GM03348 (cell line): ENCODE results near the gene CCDC40.
A peak's percentile ranks its signal among the peaks of the same experiment; 100 is the strongest.

ENCODE experiments used
- DNase-seq: peaks from one replicate; pipeline ENCODE4 v3.0.0; 2012; ENCODE audit warnings: low spot score

The CCDC40 gene

DNA sequence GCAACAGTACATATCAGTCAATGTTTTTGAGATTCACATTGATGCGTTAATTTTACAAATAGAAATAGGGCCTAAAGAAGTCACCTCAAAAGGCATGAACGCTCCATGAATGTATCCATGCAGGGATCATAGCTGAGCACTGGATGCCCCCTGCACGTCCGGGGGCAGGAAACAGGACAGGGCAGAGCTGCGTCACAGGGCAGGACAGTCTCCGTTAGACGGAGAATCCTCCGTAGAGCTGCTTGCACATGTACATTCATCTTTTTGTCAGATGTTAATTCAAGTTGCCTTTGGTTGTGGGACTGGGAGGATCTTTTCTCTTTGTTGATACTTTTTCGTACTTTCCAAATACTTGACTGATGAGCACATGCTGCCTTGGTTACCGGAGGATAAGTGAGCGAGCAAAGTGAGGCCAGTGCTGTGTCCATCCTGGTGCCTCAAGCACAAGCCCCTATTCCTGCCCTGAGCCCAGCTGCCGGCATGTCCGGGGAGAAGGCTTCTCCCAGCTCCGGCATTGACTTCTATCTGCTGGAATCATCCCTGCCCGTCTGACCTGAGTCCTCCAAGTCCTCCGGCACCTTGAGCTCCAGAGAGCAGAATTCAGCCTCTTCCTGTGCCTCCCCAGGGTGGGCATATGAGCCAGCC lies 80.0 kb downstream of the CCDC40 start:
- DNase-seq = peak; percentile 4

DNA sequence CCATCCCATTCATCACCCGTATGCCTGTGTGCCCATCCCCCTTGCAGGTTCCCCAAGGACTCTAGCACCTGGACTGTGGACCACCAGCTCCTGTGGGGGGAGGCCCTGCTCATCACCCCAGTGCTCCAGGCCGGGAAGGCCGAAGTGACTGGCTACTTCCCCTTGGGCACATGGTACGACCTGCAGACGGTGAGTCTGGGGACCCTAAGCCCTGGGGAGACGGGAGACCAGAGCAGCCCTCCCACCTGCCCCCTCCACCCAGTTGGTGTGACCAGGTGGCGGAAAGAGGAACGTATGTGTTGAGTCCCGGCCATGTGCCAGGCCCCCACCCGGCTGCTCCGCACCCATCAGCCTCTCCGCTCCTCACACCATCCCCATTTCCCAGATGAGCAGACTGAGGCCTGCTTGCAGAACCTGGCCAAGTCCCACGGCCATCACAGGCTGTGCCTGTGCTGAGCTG lies 80.5 kb downstream of the CCDC40 start:
- no peak for DNase-seq

- no peak for DNase-seq
Measured at GRCh38 chr17:80117491-80118401, 81.3 kb downstream of the CCDC40 start.

DNA sequence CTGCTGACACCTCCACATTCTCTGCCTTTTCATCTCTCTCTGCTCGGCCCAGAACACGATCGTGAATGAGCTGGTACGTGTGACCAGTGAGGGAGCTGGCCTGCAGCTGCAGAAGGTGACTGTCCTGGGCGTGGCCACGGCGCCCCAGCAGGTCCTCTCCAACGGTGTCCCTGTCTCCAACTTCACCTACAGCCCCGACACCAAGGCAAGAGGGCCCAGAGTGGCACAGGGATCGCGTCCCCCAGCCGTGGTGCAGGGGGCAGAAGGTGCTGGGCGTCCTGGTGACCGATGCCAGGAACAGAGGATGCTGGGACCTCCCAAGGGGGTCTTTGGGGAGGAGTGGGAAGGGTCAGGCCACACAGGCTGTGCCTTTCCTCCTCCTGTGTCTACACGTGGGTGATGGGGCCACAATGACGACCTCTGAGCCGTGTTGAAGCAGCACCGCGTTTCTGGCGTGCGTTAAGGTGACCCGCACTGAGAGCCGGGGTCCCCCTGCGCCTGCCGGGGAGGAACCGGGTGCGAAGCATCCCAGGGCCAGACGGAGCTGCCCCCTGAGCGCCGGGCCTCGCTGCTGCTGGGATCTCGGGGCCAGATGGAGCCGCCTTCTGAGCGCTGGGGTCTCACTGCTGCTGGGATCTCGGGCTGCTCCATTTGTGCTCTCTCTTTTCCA lies 82.3 kb downstream of the CCDC40 start:
- DNase-seq = no peak

- DNase-seq = no peak
Measured at GRCh38 chr17:80119271-80119791, 82.9 kb downstream of the CCDC40 start.

DNA sequence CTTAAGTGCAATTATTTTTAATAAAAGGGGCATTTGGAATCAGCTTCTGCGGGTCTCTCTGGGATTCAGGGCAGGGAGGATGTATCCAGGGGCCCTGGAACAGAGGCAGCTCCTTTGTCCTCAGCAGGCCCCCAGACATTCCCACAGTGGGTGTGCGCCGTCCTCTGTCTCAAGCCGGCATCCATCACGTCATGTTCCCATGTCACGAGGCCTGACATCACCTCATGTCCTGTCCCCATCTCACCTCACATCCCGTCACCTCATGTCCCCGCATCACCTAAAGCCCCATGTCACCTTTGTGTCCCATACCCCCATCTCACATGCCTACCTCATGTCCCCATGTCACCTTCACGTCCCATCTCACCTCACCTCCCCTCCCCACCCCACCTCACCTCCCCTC lies 83.4 kb downstream of the CCDC40 start:
- no peak for DNase-seq

- no peak for DNase-seq
Measured at GRCh38 chr17:80122026-80122575, 85.7 kb downstream of the CCDC40 start.

DNA sequence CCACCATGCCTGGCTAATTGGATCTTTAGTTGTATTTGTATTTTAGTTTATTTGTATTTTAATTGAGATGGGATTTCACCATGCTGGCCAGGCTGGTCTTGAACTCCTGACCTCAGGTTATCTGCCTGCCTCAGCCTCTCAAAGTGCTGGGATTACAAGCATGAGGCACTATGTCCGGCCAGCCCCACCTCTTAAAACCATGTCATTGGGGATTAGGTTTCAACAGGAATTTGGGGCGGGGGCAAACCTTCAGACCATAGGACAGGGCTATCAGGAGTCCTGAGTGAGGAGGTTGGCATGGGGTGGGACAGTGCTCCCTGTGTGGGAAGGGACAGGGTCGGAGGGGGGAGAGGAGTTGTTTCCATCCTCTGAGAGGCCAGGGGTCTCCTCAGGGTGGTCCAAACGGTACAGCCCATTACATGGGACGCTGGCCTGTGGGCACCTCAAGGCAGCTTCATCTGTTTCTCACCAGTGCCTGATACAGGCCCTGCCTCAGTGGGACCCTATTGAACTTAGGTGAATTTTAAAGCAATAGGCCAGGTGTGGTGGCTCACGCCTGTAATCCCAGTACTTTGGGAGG lies 86.6 kb downstream of the CCDC40 start:
- no peak for DNase-seq

DNA sequence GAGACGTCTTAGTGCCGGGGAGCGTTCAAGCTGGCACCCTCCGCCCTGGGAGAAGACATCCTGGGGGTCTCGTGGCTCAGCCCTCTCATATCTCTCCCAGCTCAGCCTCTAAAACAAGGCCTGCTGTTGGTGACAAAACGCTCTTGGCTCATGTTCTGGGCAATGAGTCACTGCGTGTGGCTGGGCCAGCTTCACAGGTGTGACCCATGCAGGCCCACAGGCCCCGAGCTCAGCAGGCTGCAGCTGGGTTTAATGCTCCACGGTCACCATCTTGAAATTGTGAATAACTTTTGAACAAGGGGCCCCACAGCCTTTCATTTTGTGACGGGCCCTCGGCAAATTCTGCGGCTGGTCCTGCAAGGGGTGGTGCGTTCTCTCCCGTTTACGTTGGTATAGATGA lies 87.3 kb downstream of the CCDC40 start:
- DNase-seq = peak; percentile 38

DNA sequence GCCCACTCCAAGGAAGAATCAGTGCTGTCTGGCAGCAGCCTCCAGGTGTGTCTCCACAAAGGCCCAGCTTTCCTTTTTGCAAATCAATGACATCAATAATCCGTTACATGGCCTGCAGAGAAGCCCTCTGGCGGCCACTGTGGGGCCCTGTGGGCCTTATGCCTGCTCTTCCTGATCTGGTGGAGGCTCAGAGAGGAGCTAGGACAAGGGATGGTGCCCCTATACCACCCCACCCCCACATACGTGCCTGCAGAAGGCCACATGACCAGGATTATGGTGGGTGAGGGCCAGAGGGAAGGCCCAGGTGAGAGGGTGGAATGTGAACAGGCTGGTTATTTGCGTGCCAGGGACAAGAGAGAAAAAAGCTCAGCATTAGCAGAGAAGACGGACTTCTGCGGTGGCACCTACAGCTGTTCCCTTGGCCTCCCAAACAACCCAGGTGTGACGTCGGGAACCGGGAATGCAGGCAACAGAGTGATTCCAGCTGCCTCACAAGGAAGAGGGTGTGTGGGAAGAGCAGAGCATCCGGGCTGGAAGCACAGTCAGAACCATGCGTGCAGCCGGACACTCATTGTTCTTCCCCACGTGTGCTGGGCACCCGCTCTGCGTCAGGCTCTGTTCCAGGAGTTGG lies 88.0 kb downstream of the CCDC40 start:
- peak; percentile 52 for DNase-seq

DNA sequence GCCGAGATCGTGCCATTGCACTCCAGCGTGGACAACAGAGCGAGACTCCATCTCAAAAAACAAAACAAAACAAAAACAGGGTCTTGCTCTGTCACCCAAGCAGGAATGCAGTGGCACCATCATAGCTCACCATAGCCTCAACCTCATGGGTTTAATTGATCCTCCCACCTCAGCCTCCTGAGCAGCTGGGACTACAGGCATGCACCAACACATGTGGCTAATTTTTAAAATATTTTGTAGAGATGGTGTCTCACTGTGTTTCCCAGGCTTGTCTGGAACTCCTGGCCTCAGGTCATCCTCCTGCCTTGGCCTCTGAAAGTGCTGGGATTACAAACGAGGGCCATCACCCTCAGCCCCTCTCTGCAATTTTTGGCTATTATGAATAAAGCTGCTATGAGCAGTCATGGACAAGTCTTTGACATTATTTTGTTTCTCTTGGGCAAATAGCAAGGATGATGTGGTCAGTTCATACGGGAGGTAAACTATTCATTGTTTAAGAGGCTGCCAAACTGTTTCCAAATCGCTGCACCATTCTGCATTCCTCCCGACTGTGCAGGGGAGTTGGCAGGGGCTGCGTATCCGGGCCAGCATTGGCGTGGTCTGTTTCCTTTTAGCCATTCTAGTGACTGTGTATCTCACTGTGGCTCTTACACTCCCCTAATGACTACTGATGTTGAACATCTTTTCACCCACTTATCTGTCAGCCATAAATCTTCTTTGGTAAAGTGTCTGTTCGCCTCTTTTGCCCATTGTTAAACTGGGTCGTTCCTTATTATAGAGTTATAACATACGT lies 89.4 kb downstream of the CCDC40 start:
- peak; percentile 72 for DNase-seq

- DNase-seq = no peak
Measured at GRCh38 chr17:80126449-80126715, 89.9 kb downstream of the CCDC40 start.

DNA sequence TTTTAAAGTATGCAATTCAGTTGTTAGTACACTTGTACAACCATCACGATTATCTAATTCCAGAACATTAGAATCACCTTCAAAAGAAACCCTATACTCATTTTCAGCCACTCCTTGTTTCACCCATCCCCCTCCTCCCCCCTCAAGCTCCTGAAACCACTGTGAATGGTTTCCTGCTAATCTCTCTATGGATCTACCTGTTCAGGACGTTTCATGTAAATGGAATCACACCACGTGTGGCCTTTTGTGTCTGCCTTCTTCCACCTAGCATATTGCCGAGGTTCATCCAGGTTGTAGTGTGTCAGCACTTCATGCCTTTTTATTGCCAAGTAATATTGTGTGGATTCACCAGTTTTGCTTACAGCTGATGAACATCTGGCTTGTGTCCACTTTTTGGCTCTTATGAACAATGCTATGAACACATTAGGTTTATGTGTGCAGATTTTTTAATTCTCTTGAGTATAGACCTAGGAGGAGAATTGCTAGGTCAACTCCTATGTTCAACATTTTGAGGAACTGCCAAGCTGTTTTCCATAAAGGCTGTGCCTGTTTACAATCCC lies 92.6 kb downstream of the CCDC40 start:
- no peak for DNase-seq

- DNase-seq = no peak
Measured at GRCh38 chr17:80130992-80131391, 94.5 kb downstream of the CCDC40 start.

DNA sequence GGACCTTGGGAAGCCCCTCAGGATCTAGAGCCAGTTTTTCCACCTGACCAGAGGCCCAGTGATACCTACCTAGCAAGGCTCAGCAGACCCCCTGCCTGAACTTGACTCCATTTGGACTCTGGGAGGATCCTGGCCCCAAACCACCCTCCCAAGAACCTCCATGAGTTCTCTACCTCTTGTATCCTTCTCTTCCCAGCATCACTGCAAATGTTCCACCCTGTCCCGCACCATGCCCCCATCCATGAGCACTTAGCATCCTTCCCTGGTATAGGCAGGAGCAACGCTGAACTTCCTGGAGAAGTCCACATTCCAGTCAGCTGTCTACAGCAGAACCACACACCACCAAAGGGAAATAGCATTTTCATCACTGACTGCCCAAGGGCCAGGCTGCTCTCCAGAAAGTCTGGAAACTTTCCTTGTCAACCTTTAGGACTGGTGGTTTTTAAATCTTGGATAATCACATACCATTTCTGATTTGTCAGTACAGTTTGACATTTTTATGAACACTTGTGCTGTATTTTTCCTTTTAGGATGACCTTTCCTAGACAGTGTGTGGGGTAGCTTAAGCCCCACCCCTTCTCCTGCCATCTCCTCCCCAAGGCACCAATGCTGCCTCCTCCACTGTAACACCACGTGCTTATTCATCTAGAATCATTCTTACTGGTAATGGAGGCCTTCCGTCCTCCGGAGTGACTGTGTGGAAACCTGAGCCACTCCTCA lies 96.6 kb downstream of the CCDC40 start:
- no peak for DNase-seq

- DNase-seq = no peak
Measured at GRCh38 chr17:80133626-80133970, 97.2 kb downstream of the CCDC40 start.

- DNase-seq = no peak
Measured at GRCh38 chr17:80137131-80137530, 100.7 kb downstream of the CCDC40 start.

- DNase-seq = no peak
Measured at GRCh38 chr17:80138856-80139426, 102.5 kb downstream of the CCDC40 start.

- DNase-seq = no peak
Measured at GRCh38 chr17:80141463-80142165, 105.2 kb downstream of the CCDC40 start.
